Caco-2 (cell line): ENCODE results near the gene GRHPR. TPM values are rescaled to one million over a fixed set of nuclear protein-coding genes. Genes with fewer than 3 reads are reported as not detected.

ENCODE experiments used
- BruUV-seq: library from RNA; stranded (reverse); fragments of 400-500 nt; replicated peaks from 2 replicates; lab custom pipeline; 2021; lab: Mats Ljungman, UMichigan
- CTCF ChIA-PET: fragments of 300-600 bp; sonication (Branson Sonifier 250); formaldehyde crosslinking; loops from one replicate; lab custom pipeline; 2022; ENCODE audit warnings: antibody characterized with exemption; lab: Charles Lee
- POLR2A ChIA-PET: fragments of 300-600 bp; sonication (Branson Sonifier 250); formaldehyde crosslinking; loops from one replicate; lab custom pipeline; 2022; ENCODE audit warnings: antibody characterized with exemption; lab: Charles Lee
- DNase-seq, 2 experiments: peaks; one replicate each; pipeline versions ENCODE4 v3.0.0 to v3.0.0-alpha.2; 2020 to 2022
- H3K27me3 ChIP-seq: replicated peaks from 2 replicates; pipeline ENCODE4 v1.6.0; 2011; ENCODE audit warnings: low read length; ENCODE audit not compliant: control insufficient read depth, insufficient read depth
- H3K36me3 ChIP-seq: 2 replicates; pipeline ENCODE4 v1.5.1; 2011; ENCODE audit warnings: low read length; ENCODE audit not compliant: control insufficient read depth, insufficient read depth
- H3K4me1 ChIP-seq: fragments of 250-450 bp; sonication (Bioruptor Pico); 2 replicates; pipeline ENCODE4 v1.5.1; 2020; ENCODE audit warnings: mild to moderate bottlenecking
- H3K4me3 ChIP-seq: 2 replicates; pipeline ENCODE4 v1.5.1; 2011; ENCODE audit warnings: low read depth, mild to moderate bottlenecking, control low read depth, low read length
- H3K9me3 ChIP-seq: fragments of 250-450 bp; sonication (Bioruptor Pico); 2 replicates; pipeline ENCODE4 v1.5.1; 2020; ENCODE audit warnings: mild to moderate bottlenecking, moderate library complexity
- H3K27ac Mint-ChIP-seq: one replicate; pipeline ENCODE4 v1.8.0; 2022; ENCODE audit warnings: mixed read lengths; ENCODE audit not compliant: unreplicated experiment
- H3K27me3 Mint-ChIP-seq: one replicate; pipeline ENCODE4 v1.8.0; 2022; ENCODE audit warnings: mixed read lengths; ENCODE audit not compliant: insufficient read depth, unreplicated experiment
- H3K36me3 Mint-ChIP-seq: one replicate; pipeline ENCODE4 v1.8.0; 2022; ENCODE audit warnings: mild to moderate bottlenecking, mixed read lengths; ENCODE audit not compliant: insufficient read depth, unreplicated experiment
- H3K4me1 Mint-ChIP-seq: one replicate; pipeline ENCODE4 v1.8.0; 2022; ENCODE audit warnings: low read depth, mixed read lengths; ENCODE audit not compliant: unreplicated experiment
- H3K4me3 Mint-ChIP-seq: one replicate; pipeline ENCODE4 v1.8.0; 2022; ENCODE audit warnings: mild to moderate bottlenecking, moderate library complexity, mixed read lengths; ENCODE audit not compliant: unreplicated experiment
- H3K9me3 Mint-ChIP-seq: one replicate; pipeline ENCODE4 v1.8.0; 2022; ENCODE audit warnings: mixed read lengths; ENCODE audit not compliant: unreplicated experiment
- CTCF ChIP-seq, 2 experiments: fragments of 200-600 bp in 1 of 2; IDR thresholded peaks; 1 replicate in 1 of 2; 2 replicates in 1 of 2; pipeline versions ENCODE4 v1.5.1 to v1.8.0; 2011 to 2022; ENCODE audit warnings: antibody characterized with exemption in 1 of 2, control low read depth in 1 of 2, inconsistent platforms in 1 of 2, low read depth in 1 of 2, low read length in 1 of 2, mild to moderate bottlenecking in 1 of 2, moderate library complexity in 1 of 2; ENCODE audit not compliant: insufficient read depth in 1 of 2, severe bottlenecking in 1 of 2, unreplicated experiment in 1 of 2
- intact Hi-C: fragments of 100-400 bp; cut with micrococcal nuclease; formaldehyde crosslinking; loops from one replicate; pipeline ENCODE4 v1.10.0; 2022; ENCODE audit not compliant: unreplicated experiment
- total RNA-seq: library from RNA; stranded (reverse); gene quantifications from 2 replicates; pipeline ENCODE4 v1.2.3, GENCODE V29; 2022

Gene GRHPR
- total RNA-seq, 1 experiment from 2014 or later = 82.5 TPM

DNA sequence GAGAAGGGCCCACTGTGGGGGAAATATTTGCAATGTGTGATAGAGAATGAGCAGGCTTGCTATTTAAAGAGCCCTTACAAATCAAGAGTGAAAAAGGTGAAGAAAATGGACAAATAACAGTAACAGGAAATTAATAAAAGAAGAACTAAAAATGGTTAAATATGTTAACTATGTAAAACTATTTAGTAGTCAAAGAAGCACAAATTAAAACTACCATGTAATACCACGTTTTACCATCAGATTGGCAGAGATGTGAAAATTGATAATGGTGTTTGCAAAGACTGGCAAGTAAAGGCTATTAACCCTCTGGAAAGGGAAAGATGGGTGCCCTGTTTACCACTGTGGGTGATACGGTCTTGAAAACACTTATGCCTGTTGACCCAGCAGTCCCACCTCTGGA, 23.2 kb upstream of the GRHPR start:
- no peaks in the 10 kb centered on the region for H3K9me3 Mint-ChIP-seq
- TF ChIP-seq CTCF (IDR thresholded peaks at IDR 0.05; ENCODE audit: insufficient read depth in 1 of 2, low read depth in 1 of 2, low read length in 1 of 2, severe bottlenecking in 1 of 2, unreplicated experiment in 1 of 2) = no peak
- no peak overlapping the region for H3K27ac Mint-ChIP-seq
- POLR2A ChIA-PET = interaction anchor here (0.6 kb wide), 1 partner anchor 18 kb away, joined by 3 read pairs; no protein-coding TSS in a partner anchor
- no peak overlapping the region for H3K4me3 Mint-ChIP-seq
- DNase-seq = no peak
- intact Hi-C loops = no loop called here
- Histone ChIP-seq H3K4me3 (no peak overlapping the region), H3K9me3 (no peaks in the 10 kb centered on the region), H3K4me1 (no peaks in the 10 kb centered on the region), H3K36me3 (no peaks in the 10 kb centered on the region), H3K27me3 (no peaks in the 10 kb centered on the region)
- no TSS peak for BruUV-seq
- CTCF ChIA-PET = no interaction called here
- no peaks in the 10 kb centered on the region for H3K4me1 Mint-ChIP-seq
- H3K27me3 Mint-ChIP-seq = no peaks in the 10 kb centered on the region
- no peaks in the 10 kb centered on the region for H3K36me3 Mint-ChIP-seq

DNA sequence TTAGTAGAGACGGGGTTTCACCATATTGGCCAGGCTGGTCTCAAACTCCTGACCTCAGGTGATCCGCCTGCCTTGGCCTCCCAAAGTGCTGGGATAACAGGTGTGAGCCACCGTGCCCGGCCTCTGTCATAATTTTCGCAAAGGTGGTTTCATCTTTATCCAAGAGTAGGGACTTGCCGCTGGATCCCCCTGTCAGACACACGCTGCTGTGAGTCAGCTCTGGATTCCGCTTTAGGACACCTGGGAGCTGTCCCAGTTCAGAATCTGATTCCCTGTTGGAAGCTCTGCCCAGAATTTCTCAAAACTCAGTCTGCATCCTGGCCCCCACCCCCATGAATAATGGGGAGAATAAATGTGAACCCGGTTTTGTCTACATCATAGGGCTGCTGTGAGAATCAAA, 17.9 kb upstream of the GRHPR start:
- Histone ChIP-seq H3K4me3 (no peak overlapping the region), H3K36me3 (no peaks in the 10 kb centered on the region), H3K27me3 (no peaks in the 10 kb centered on the region), H3K9me3 (no peaks in the 10 kb centered on the region), H3K4me1 (0 out of 2 replicates have a peak, but pooled peaks cover 5% of the 10 kb centered on the region)
- Mint-ChIP-seq H3K27ac (no peak overlapping the region), H3K27me3 (no peaks in the 10 kb centered on the region), H3K4me3 (no peak overlapping the region), H3K36me3 (no peaks in the 10 kb centered on the region), H3K9me3 (no peaks in the 10 kb centered on the region), H3K4me1 (peaks cover 6% of the 10 kb centered on the region)
- BruUV-seq = no TSS peak
- intact Hi-C loops = no loop called here
- ChIA-PET CTCF (no interaction called here), POLR2A (no interaction called here)
- DNase-seq = no peak
- no peak for TF ChIP-seq CTCF (IDR thresholded peaks at IDR 0.05; ENCODE audit: insufficient read depth in 1 of 2, low read depth in 1 of 2, low read length in 1 of 2, severe bottlenecking in 1 of 2, unreplicated experiment in 1 of 2)

- Histone ChIP-seq H3K36me3 (no peaks in the 10 kb centered on the region), H3K4me1 (0 out of 2 replicates have a peak, but pooled peaks cover 5% of the 10 kb centered on the region), H3K27me3 (no peaks in the 10 kb centered on the region), H3K9me3 (no peaks in the 10 kb centered on the region), H3K4me3 (no peak overlapping the region)
- peaks cover 12% of the 10 kb centered on the region for H3K4me1 Mint-ChIP-seq
- TF ChIP-seq CTCF (IDR thresholded peaks at IDR 0.05; ENCODE audit: insufficient read depth in 1 of 2, low read depth in 1 of 2, low read length in 1 of 2, severe bottlenecking in 1 of 2, unreplicated experiment in 1 of 2) = no peak
- intact Hi-C loops = no loop called here
- POLR2A ChIA-PET = no interaction called here
- no TSS peak for BruUV-seq
- H3K4me3 Mint-ChIP-seq = no peak overlapping the region
- no peak for DNase-seq
- no peak overlapping the region for H3K27ac Mint-ChIP-seq
- H3K36me3 Mint-ChIP-seq = no peaks in the 10 kb centered on the region
- no peaks in the 10 kb centered on the region for H3K9me3 Mint-ChIP-seq
- CTCF ChIA-PET = interaction anchor here (0.7 kb wide), 1 partner anchor 410 kb away, joined by 3 read pairs; no protein-coding TSS in a partner anchor
- H3K27me3 Mint-ChIP-seq = no peaks in the 10 kb centered on the region
Observed at GRCh38 chr9:37405350-37405749, 17.1 kb upstream of the GRHPR start.
